Activated CD4-positive, alpha-beta T cell treated with anti-CD3 and anti-CD28 coated beads for 36 hours (primary cell): Measurements from ENCODE around the gene SLC39A13. TPM values are rescaled to one million over a fixed set of nuclear protein-coding genes. Genes with fewer than 3 reads are reported as not detected.

Experiments
- ATAC-seq: fragments of 200-7000 bp; cut with Tn5 transposase; one replicate; pipeline ENCODE4 v1.10.0; 2021; ENCODE audit warnings: mild to moderate bottlenecking, moderate library complexity
- CTCF ChIA-PET: fragments of 350-600 bp; sonication (Branson Sonifier 250); formaldehyde crosslinking; loops from one replicate; lab custom pipeline; 2021; ENCODE audit warnings: antibody characterized with exemption; lab: Charles Lee
- POLR2A ChIA-PET: fragments of 350-600 bp; sonication (Branson Sonifier 250); formaldehyde crosslinking; loops from one replicate; lab custom pipeline; 2021; ENCODE audit warnings: antibody characterized with exemption, inconsistent platforms; lab: Charles Lee
- DNase-seq: peaks from one replicate; pipeline ENCODE4 v3.0.0-alpha.2; 2020
- H3K27ac Mint-ChIP-seq: one replicate; pipeline ENCODE4 v1.8.0; 2021; ENCODE audit warnings: mixed read lengths
- H3K27me3 Mint-ChIP-seq: one replicate; pipeline ENCODE4 v1.8.0; 2021; ENCODE audit warnings: mixed read lengths
- H3K36me3 Mint-ChIP-seq: one replicate; pipeline ENCODE4 v1.8.0; 2021; ENCODE audit warnings: low read depth, mixed read lengths
- H3K4me1 Mint-ChIP-seq: one replicate; pipeline ENCODE4 v1.8.0; 2021; ENCODE audit warnings: mixed read lengths
- H3K4me3 Mint-ChIP-seq: one replicate; pipeline ENCODE4 v1.8.0; 2021; ENCODE audit warnings: mild to moderate bottlenecking, moderate library complexity, mixed read lengths
- H3K9me3 Mint-ChIP-seq: one replicate; pipeline ENCODE4 v1.8.0; 2021; ENCODE audit warnings: low read depth, mixed read lengths
- intact Hi-C, 2 experiments: fragments of 100-400 bp; cut with DNase I in 1 of 2; cut with micrococcal nuclease in 1 of 2; formaldehyde crosslinking; loops; one replicate each; pipeline versions ENCODE4 v1.14.2 to v1.15.1; 2022 to 2024; cut with DNase I, micrococcal nuclease
- total RNA-seq, 2 experiments: library from RNA; stranded (reverse); gene quantifications; one replicate each; pipeline ENCODE4 v1.2.3, GENCODE V29; 2021

The SLC39A13 gene
- total RNA-seq, result 10 to 100 TPM in 1 of 2 experiments, 1 to 10 TPM in 1; 8.6 to 10.7 TPM

DNA sequence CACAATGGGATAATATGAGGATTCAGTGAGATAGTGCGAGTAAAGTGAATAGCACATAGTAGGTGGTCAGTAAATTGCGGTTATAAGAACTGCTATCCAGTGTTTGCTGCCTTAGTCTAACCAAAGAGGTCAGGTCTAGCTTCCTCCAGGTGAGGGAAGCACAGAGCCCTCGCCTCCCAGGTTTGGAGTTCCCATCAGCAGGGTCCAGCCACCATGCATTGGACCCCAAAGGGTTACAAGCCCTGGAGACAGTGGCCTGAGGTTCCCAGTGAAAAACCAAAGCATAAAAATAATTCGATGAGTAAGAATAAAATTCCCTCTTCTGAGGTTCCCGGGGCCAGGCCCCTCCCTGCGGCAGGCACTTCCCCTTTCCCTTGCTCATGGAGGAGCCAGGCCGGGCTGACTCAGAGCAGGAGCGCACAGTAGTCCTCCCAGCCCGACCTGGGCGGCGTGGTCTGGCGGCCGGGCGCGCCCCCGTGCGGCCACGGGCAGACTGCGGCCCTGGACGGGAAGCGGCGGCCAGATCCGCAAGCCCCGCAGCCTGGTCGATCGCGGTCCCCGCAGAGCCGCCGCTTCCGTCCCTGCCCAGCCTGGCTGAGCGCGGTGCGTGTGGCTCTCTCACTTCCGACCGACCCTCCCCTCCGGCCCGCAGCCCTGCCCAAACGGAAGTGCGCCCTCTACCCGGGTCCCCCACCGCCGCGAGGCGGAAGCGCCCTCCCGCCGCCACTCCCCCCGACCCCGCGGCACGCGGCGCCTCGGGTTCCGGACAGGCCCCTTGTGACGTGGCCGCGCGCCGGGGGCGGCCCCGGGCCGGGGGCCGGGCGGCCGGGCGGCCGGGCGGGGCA, at the start of gene SLC39A13:
SLC39A13 (plus strand) TSS at position 845 of the 845 bp plus-strand sequence. CDS start 1,505 bp downstream, outside the sequence.
- Mint-ChIP-seq H3K27me3 (no peaks in the 10 kb centered on the region), H3K9me3 (no peaks in the 10 kb centered on the region), H3K36me3 (no peaks in the 10 kb centered on the region), H3K27ac (peak within 1 kb of the TSS; percentile 94), H3K4me3 (peak within 1 kb of the TSS; percentile 89), H3K4me1 (peaks cover 16% of the 10 kb centered on the region)
- intact Hi-C loops, result loop anchor here (1.0 to 10.0 kb wide), 18 partner anchors 13 to 791 kb away; partner anchors contain the start of genes PSMC3 (in 2 of the 2), ACP2 (in 1 of the 2), ARHGAP1 (in 1 of the 2) and ATG13 (in 1 of the 2)
- POLR2A ChIA-PET, result interaction anchor here (0.5 to 2.5 kb wide), 3 partner anchors 13 to 586 kb away, joined by 4 to 8 read pairs (median 8); partner anchors contain the start of gene DDB2
- ATAC-seq (peak; percentile 91), DNase-seq (peak; percentile 95)
- CTCF ChIA-PET, result interaction anchor here (0.6 to 5.5 kb wide), 7 partner anchors 16 to 491 kb away, joined by 3 to 69 read pairs (median 4); partner anchors contain the start of gene PSMC3

DNA sequence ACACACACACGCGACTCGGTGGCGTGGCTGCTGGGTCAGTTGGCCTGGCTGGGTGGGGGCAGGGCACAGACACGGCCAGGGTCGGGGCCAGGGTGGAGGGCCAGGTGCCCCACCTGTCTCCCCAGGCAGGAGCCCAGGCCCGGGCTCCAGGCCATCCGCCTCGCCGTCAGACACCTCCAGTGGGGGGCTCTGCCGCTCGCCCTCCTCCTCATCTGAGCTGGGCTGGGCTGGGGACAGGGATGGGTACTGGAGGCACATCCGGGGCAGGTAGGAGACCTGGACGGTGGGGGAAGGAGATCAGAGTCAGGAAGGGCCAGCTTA, 49.7 kb upstream of the SLC39A13 start:
- ChIA-PET CTCF (interaction anchor here (1.0 kb wide), 1 partner anchor 96 kb away, joined by 3 read pairs; no protein-coding TSS in a partner anchor), POLR2A (no interaction called here)
- H3K4me3 Mint-ChIP-seq, result no peak overlapping the region
- DNase-seq, result no peak
- H3K27ac Mint-ChIP-seq, result no peak overlapping the region
- H3K9me3 Mint-ChIP-seq, result no peaks in the 10 kb centered on the region
- H3K27me3 Mint-ChIP-seq, result no peaks in the 10 kb centered on the region
- H3K36me3 Mint-ChIP-seq, result no peaks in the 10 kb centered on the region
- intact Hi-C loops, result loop anchor here in 1 of 2 experiments (10.0 kb wide), 1 partner anchor 474 kb away; no protein-coding TSS in a partner anchor
- ATAC-seq, result no peak
- peaks cover 18% of the 10 kb centered on the region for H3K4me1 Mint-ChIP-seq

DNA sequence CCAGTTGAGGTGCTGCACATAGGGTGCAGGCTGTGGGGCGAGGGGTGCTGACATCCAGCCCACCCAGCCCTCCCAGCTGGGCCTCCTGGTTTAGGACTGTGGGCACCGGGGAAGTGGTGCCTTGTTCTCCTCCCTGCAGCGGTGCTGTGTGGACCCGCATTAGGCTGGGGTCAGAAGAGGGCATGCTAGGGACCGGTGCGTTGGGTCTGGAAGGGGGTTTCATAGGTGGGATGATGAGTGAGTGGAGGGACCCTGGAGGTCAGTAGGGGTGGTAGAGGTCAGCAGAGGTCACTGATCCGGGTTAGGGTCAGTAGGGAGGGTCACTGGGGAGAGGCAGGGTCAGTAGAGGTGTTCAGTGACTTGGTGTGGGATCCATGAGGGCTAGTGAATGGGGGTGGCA, 49.2 kb upstream of the SLC39A13 start:
- H3K36me3 Mint-ChIP-seq, result no peaks in the 10 kb centered on the region
- no peak for ATAC-seq
- H3K4me3 Mint-ChIP-seq, result no peak overlapping the region
- intact Hi-C loops, result loop anchor here in 1 of 2 experiments (10.0 kb wide), 1 partner anchor 474 kb away; no protein-coding TSS in a partner anchor
- H3K4me1 Mint-ChIP-seq, result peaks cover 18% of the 10 kb centered on the region
- no peaks in the 10 kb centered on the region for H3K27me3 Mint-ChIP-seq
- ChIA-PET POLR2A (no interaction called here), CTCF (interaction anchor here (0.8 to 2.4 kb wide), 5 partner anchors 11 to 96 kb away, joined by 3 to 14 read pairs (median 4); no protein-coding TSS in a partner anchor)
- H3K9me3 Mint-ChIP-seq, result no peaks in the 10 kb centered on the region
- no peak for DNase-seq
- H3K27ac Mint-ChIP-seq, result no peak overlapping the region

DNA sequence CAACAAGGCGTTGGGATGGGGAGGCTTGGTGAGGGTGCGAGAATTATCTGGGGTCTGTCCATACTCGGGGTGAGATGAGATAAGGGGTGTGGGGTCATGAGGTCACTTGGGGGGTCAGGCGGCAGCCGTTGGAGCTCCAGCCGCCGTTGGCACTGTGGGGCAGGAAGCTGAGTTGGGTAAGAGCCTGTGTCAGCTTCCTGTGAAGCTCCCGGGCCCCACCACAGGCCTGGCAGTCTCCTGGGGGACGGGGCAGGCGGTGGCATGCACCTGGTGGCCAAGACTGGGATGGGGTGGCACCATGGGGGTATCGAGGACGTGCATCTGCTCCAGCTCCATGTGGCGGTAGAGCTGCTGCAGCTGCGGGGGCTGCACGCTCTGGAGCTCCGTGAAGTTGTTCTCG, 48.8 kb upstream of the SLC39A13 start:
- Mint-ChIP-seq H3K9me3 (no peaks in the 10 kb centered on the region), H3K4me1 (peaks cover 18% of the 10 kb centered on the region), H3K27me3 (no peaks in the 10 kb centered on the region), H3K36me3 (no peaks in the 10 kb centered on the region), H3K27ac (no peak overlapping the region), H3K4me3 (no peak overlapping the region)
- DNase-seq (peak; percentile 34), ATAC-seq (peak; percentile 31)
- CTCF ChIA-PET, result interaction anchor here (0.6 to 2.4 kb wide), 6 partner anchors 11 to 858 kb away, joined by 3 to 14 read pairs (median 4); no protein-coding TSS in a partner anchor
- POLR2A ChIA-PET, result no interaction called here
- intact Hi-C loops, result loop anchor here in 1 of 2 experiments (10.0 kb wide), 1 partner anchor 475 kb away; no protein-coding TSS in a partner anchor

DNA sequence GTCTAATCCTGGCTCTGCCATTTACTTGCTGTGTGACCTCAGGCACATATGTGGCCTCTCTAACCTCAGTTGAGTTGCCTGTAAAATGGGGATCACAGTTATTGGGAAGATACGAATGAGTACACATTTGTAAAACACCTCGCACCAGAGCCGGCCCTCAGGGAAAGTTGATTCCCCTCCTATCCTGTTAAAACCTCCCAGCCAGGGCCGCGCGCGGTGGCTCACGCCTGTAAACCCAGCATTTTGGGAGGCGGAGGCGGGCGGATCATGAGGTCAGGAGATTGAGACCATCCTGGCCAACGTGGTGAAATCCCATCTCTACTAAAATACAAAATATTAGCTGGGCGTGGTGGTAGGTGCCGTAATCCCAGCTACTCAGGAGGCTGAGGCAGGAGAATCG, 48.0 kb upstream of the SLC39A13 start:
- peaks cover 18% of the 10 kb centered on the region for H3K4me1 Mint-ChIP-seq
- H3K4me3 Mint-ChIP-seq, result no peak overlapping the region
- no peaks in the 10 kb centered on the region for H3K9me3 Mint-ChIP-seq
- ATAC-seq (no peak), DNase-seq (no peak)
- ChIA-PET CTCF (interaction anchor here (1.5 to 2.4 kb wide), 2 partner anchors 13 to 52 kb away, joined by 7 to 14 read pairs; no protein-coding TSS in a partner anchor), POLR2A (interaction anchor here (0.5 kb wide), 1 partner anchor 9 kb away, joined by 3 read pairs; no protein-coding TSS in a partner anchor)
- intact Hi-C loops, result no loop called here
- no peaks in the 10 kb centered on the region for H3K27me3 Mint-ChIP-seq
- no peak overlapping the region for H3K27ac Mint-ChIP-seq
- H3K36me3 Mint-ChIP-seq, result no peaks in the 10 kb centered on the region

DNA sequence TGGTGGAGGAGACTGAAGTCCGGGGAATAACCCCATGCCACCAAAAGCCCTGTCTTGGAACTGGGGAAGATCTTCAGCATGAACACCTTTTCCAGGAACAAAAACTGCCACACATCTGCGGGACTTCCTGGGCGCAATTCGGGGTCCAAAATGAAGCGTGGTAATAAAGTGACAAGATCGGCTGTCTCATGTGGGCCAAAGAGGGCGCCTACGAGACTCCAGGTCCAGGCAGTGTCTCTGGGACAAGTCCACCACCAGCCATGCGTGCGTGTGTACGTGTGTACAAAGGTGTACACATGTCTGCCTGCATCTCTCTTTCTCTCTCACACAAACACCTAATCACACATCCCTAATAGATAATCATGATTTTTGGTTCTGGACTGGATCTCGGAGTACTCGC, 47.0 kb upstream of the SLC39A13 start:
- intact Hi-C loops, result no loop called here

DNA sequence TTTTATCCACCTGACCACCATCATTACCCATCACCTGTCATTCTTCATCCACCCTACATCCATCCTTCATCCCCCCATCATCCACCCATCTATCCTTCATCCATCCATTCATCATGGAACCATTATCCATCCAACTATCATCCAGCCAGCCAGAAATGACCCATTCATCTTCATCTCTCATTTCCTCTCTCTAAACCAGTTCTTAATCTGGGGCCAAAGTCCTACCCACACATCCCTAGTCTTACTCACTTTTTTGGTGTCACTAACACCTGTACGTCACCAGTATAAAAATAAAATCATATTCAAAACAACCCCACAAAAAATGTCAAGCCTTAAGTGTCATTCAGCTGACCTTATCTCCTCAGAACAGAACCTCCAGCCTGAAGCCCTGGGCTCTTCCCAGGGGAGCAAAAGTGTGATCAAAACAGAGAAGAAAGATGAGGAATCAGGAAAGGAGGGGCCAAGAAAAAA, 42.3 kb upstream of the SLC39A13 start:
- DNase-seq (no peak), ATAC-seq (no peak)
- H3K36me3 Mint-ChIP-seq, result no peaks in the 10 kb centered on the region
- no peak overlapping the region for H3K4me3 Mint-ChIP-seq
- H3K27me3 Mint-ChIP-seq, result peaks cover 2% of the 10 kb centered on the region
- intact Hi-C loops, result no loop called here
- H3K9me3 Mint-ChIP-seq, result no peaks in the 10 kb centered on the region
- ChIA-PET CTCF (interaction anchor here (1.1 kb wide), 1 partner anchor 87 kb away, joined by 4 read pairs; no protein-coding TSS in a partner anchor), POLR2A (no interaction called here)
- no peak overlapping the region for H3K27ac Mint-ChIP-seq
- H3K4me1 Mint-ChIP-seq, result peaks cover 23% of the 10 kb centered on the region

More for the DNA sequence above, 47.0 kb upstream of the SLC39A13 start:
- ATAC-seq (no peak), DNase-seq (no peak)
- H3K36me3 Mint-ChIP-seq, result no peaks in the 10 kb centered on the region
- no peak overlapping the region for H3K27ac Mint-ChIP-seq
- peaks cover 23% of the 10 kb centered on the region for H3K4me1 Mint-ChIP-seq
- peaks cover 2% of the 10 kb centered on the region for H3K27me3 Mint-ChIP-seq
- no peak overlapping the region for H3K4me3 Mint-ChIP-seq
- no peaks in the 10 kb centered on the region for H3K9me3 Mint-ChIP-seq
- CTCF ChIA-PET, result interaction anchor here (2.4 kb wide), 1 partner anchor 12 kb away, joined by 14 read pairs; no protein-coding TSS in a partner anchor
- POLR2A ChIA-PET, result no interaction called here

DNA sequence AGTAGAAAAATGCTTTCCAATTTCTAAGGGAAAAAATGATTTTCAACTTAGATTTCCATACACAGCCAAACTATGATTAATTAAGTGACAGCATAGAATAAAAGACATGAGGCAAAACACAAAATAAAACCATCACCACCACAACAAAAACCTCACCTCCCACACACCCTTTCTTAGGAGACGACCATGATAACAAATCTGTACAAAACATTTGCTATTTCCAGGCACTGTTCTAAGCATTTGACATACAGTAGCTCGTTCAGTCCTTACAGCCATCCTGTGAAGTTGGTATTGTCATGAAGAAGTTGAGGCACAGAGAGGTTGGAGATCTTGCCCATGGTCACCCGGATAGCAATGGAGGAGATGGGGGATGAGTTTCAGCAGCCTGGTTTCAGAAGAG, 38.7 kb upstream of the SLC39A13 start:
- DNase-seq, result peak; percentile 60
- Mint-ChIP-seq H3K4me1 (peaks cover 27% of the 10 kb centered on the region), H3K27ac (peak overlapping the region; percentile 80), H3K27me3 (peaks cover 2% of the 10 kb centered on the region), H3K36me3 (no peaks in the 10 kb centered on the region), H3K9me3 (no peaks in the 10 kb centered on the region), H3K4me3 (no peak overlapping the region)
- POLR2A ChIA-PET, result interaction anchor here (0.7 kb wide), 1 partner anchor 9 kb away, joined by 3 read pairs; no protein-coding TSS in a partner anchor
- ATAC-seq, result peak; percentile 40
- CTCF ChIA-PET, result interaction anchor here (0.6 to 1.0 kb wide), 2 partner anchors 10 to 13 kb away, joined by 3 read pairs; no protein-coding TSS in a partner anchor
- intact Hi-C loops, result loop anchor here in 1 of 2 experiments (1.0 kb wide), 1 partner anchor 39 kb away; the partner anchor contains the start of gene SLC39A13

DNA sequence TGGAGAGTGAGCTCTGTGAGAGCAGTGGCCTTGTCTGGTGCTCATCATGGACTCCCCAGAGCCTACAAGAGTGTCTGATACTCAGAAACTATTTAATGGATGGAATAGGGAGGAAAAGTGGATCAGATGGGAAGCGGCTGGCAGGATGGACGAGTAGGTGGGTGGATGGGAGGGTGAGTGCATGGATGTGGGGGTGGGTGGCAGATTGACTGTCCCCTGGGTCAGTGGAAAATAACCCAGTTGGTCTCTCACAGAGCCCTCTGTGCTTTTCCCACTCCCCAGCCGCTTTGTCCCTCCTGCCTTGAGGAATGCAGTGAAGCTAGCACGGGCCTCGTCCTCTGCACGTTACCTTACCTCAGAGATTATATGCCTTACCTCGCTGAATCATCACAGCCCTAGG, 36.0 kb upstream of the SLC39A13 start:
- Mint-ChIP-seq H3K4me3 (no peak overlapping the region), H3K9me3 (no peaks in the 10 kb centered on the region), H3K36me3 (no peaks in the 10 kb centered on the region), H3K27me3 (no peaks in the 10 kb centered on the region), H3K27ac (no peak overlapping the region), H3K4me1 (peaks cover 26% of the 10 kb centered on the region)
- POLR2A ChIA-PET, result no interaction called here
- CTCF ChIA-PET, result interaction anchor here (0.6 to 2.7 kb wide), 8 partner anchors 12 to 874 kb away, joined by 3 to 29 read pairs (median 4); no protein-coding TSS in a partner anchor
- ATAC-seq (no peak), DNase-seq (no peak)
- intact Hi-C loops, result no loop called here

DNA sequence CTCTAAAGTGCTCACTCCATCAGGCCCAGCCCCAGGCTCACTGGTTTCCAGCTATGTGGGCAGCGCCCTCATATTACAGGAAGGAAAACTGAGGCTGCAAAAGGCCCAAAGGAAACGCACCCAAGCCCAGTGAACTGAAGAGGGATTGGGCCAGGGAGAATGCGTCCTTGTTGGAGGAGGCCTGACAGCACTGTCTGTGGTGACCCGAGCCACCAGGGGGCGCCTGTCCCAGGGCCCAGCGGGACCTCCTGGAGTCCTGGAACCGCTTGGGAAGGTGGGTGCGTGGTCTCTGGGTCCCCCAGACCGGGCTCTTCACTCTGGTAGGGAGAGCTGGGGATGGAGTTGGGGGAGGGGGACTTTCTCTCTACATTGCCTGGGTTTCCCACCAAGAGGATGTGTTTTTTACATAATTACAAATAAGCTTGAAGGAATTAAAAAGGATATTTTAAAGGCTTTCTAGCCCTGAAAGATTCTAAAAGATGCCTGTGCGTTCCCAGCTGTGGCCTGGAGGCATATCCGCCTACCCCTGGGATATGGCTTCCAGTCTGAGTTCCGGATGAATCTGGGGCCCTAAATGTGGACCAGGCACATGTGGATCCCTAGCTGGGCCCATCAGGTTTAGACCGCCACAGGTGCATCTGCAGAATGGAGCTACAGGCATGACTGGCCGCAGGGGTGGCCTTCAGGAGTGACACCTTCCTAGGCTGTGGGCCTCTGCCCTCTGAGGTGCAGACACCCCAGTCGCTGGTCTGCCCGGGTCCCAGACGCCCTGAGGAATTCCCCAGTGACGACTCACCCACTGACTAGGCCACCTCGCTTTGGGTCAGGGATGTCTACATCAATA, 34.3 kb upstream of the SLC39A13 start:
- ATAC-seq (peak; percentile 89), DNase-seq (peak; percentile 92)
- Mint-ChIP-seq H3K9me3 (no peaks in the 10 kb centered on the region), H3K27ac (peak overlapping the region; percentile 25), H3K4me1 (peaks cover 22% of the 10 kb centered on the region), H3K4me3 (no peak overlapping the region), H3K36me3 (no peaks in the 10 kb centered on the region), H3K27me3 (no peaks in the 10 kb centered on the region)
- intact Hi-C loops, result loop anchor here (1.0 kb wide), 6 partner anchors 20 to 479 kb away; partner anchors contain the start of genes SLC39A13 (in 2 of the 2) and PSMC3 (in 1 of the 2)
- ChIA-PET CTCF (interaction anchor here (0.5 to 2.7 kb wide), 34 partner anchors 10 to 586 kb away, joined by 3 to 29 read pairs (median 4); partner anchors contain the start of genes C1QTNF4, MYBPC3, PTPMT1 and RAPSN), POLR2A (interaction anchor here (0.5 to 0.6 kb wide), 2 partner anchors 11 to 341 kb away, joined by 3 to 6 read pairs; no protein-coding TSS in a partner anchor)
